Stimulated activated CD4-positive, alpha-beta T cell treated with anti-CD3 and anti-CD28 coated beads, Interleukin-15, amount 100 ng/mL, for 48 hours (primary cell): Measurements from ENCODE around the gene PGBD5.
"Not testable (repeated sequence)": the region's sequence is repeated elsewhere in the genome, so short reads cannot be mapped to it uniquely, and the experiment has no call there.

Source experiments
- DNase-seq, 2 donors: peaks; one replicate each; pipeline ENCODE4 v3.0.0-alpha.2; 2020; ENCODE audit warnings: low read depth in 2 of 2

The PGBD5 gene

GRCh38 chr1:230425252-230426091, 660 bp downstream of the PGBD5 start:
- no peak for DNase-seq

GRCh38 chr1:230424391-230425251, 1.5 kb downstream of the PGBD5 start:
- no peak for DNase-seq

GRCh38 chr1:230423951-230424350, 2.2 kb downstream of the PGBD5 start:
- no peak for DNase-seq

- no peak for DNase-seq
Observed at GRCh38 chr1:230423261-230423660, 2.9 kb downstream of the PGBD5 start.

- DNase-seq, result no peak
Observed at GRCh38 chr1:230422221-230422981, 3.7 kb downstream of the PGBD5 start.

GRCh38 chr1:230421481-230421880, 4.7 kb downstream of the PGBD5 start:
- DNase-seq, result no peak

- DNase-seq, result not testable (repeated sequence)
Observed at GRCh38 chr1:230420372-230420771, 5.8 kb downstream of the PGBD5 start.

GRCh38 chr1:230416430-230416829, 9.7 kb downstream of the PGBD5 start:
- DNase-seq, result no peak

GRCh38 chr1:230415405-230416132, 10.6 kb downstream of the PGBD5 start:
- DNase-seq, result no peak

GRCh38 chr1:230414694-230415093, 11.4 kb downstream of the PGBD5 start:
- no peak for DNase-seq

- DNase-seq, result no peak
Observed at GRCh38 chr1:230414102-230414501, 12.0 kb downstream of the PGBD5 start.

GRCh38 chr1:230413061-230413460, 13.1 kb downstream of the PGBD5 start:
- DNase-seq, result no peak

- no peak for DNase-seq
Observed at GRCh38 chr1:230408971-230409370, 17.2 kb downstream of the PGBD5 start.

- no peak for DNase-seq
Observed at GRCh38 chr1:230407351-230407750, 18.8 kb downstream of the PGBD5 start.

GRCh38 chr1:230406727-230407126, 19.4 kb downstream of the PGBD5 start:
- DNase-seq, result not testable (repeated sequence)

- DNase-seq, result no peak
Observed at GRCh38 chr1:230403442-230403841, 22.7 kb downstream of the PGBD5 start.

- DNase-seq, result no peak
Observed at GRCh38 chr1:230401763-230402294, 24.3 kb downstream of the PGBD5 start.

- no peak for DNase-seq
Observed at GRCh38 chr1:230401101-230401500, 25.0 kb downstream of the PGBD5 start.

GRCh38 chr1:230400007-230400344, 26.2 kb downstream of the PGBD5 start:
- no peak for DNase-seq

GRCh38 chr1:230399321-230400006, 26.7 kb downstream of the PGBD5 start:
- no peak for DNase-seq

- DNase-seq, result no peak
Observed at GRCh38 chr1:230398856-230399255, 27.3 kb downstream of the PGBD5 start.
